Activated CD8-positive, alpha-beta memory T cell treated with anti-CD3 and anti-CD28 coated beads, Interleukin-2, amount 10 ng/mL, durations not matched to agents 7 days and 5 days (primary cell): ENCODE data around the gene NET1. TPM values are rescaled to one million over a fixed set of nuclear protein-coding genes. Genes with fewer than 3 reads are reported as not detected.
A peak's percentile ranks its signal among the peaks of the same experiment; 100 is the strongest.

Experiments used
- ATAC-seq: fragments of 150-1000 bp; cut with Tn5 transposase; one replicate; pipeline ENCODE4 v1.10.0; 2021; ENCODE audit warnings: moderate library complexity
- CTCF ChIA-PET: fragments of 350-600 bp; sonication (Branson Sonifier 250); formaldehyde crosslinking; loops from one replicate; lab custom pipeline; 2021; ENCODE audit warnings: antibody characterized with exemption; lab: Charles Lee
- DNase-seq: peaks from one replicate; pipeline ENCODE4 v3.0.0-alpha.2; 2020
- H3K27ac Mint-ChIP-seq: one replicate; pipeline ENCODE4 v1.8.0; 2021; ENCODE audit warnings: mild to moderate bottlenecking, mixed read lengths
- H3K27me3 Mint-ChIP-seq: one replicate; pipeline ENCODE4 v1.8.0; 2021; ENCODE audit warnings: mixed read lengths
- H3K36me3 Mint-ChIP-seq: one replicate; pipeline ENCODE4 v1.8.0; 2021; ENCODE audit warnings: mild to moderate bottlenecking, mixed read lengths
- H3K4me1 Mint-ChIP-seq: one replicate; pipeline ENCODE4 v1.8.0; 2021; ENCODE audit warnings: mixed read lengths
- H3K4me3 Mint-ChIP-seq: one replicate; pipeline ENCODE4 v1.8.0; 2021; ENCODE audit warnings: mild to moderate bottlenecking, moderate library complexity, mixed read lengths
- H3K9me3 Mint-ChIP-seq: one replicate; pipeline ENCODE4 v1.8.0; 2022; ENCODE audit warnings: low read depth, mixed read lengths
- total RNA-seq, 2 experiments: library from RNA; stranded (reverse); gene quantifications; one replicate each; pipeline ENCODE4 v1.2.3, GENCODE V29; 2021

NET1 gene
- total RNA-seq, 2 experiments from 2014 or later = 36.3 to 48.8 TPM

GRCh38 chr10:5449823-5450222, 37.5 kb downstream of the NET1 start:
- Mint-ChIP-seq H3K27ac (no peak overlapping the region), H3K9me3 (no peaks in the 10 kb centered on the region), H3K4me1 (peaks cover 41% of the 10 kb centered on the region), H3K36me3 (peaks cover 40% of the 10 kb centered on the region), H3K27me3 (no peaks in the 10 kb centered on the region), H3K4me3 (no peak overlapping the region)
- DNase-seq (no peak), ATAC-seq (no peak)
- CTCF ChIA-PET = no interaction called here

GRCh38 chr10:5450605-5451384, 38.4 kb downstream of the NET1 start:
- CTCF ChIA-PET = no interaction called here
- H3K9me3 Mint-ChIP-seq = no peaks in the 10 kb centered on the region
- peaks cover 34% of the 10 kb centered on the region for H3K4me1 Mint-ChIP-seq
- DNase-seq = no peak
- ATAC-seq = no peak
- no peaks in the 10 kb centered on the region for H3K27me3 Mint-ChIP-seq
- H3K27ac Mint-ChIP-seq = no peak overlapping the region
- H3K4me3 Mint-ChIP-seq = no peak overlapping the region
- peaks cover 41% of the 10 kb centered on the region for H3K36me3 Mint-ChIP-seq

- Mint-ChIP-seq H3K4me1 (peaks cover 12% of the 10 kb centered on the region), H3K9me3 (no peaks in the 10 kb centered on the region), H3K4me3 (no peak overlapping the region), H3K27me3 (no peaks in the 10 kb centered on the region), H3K27ac (no peak overlapping the region), H3K36me3 (peaks cover 55% of the 10 kb centered on the region)
- ATAC-seq (no peak), DNase-seq (no peak)
- CTCF ChIA-PET = interaction anchor here (1.0 to 3.5 kb wide), 5 partner anchors 11 to 169 kb away, joined by 3 to 16 read pairs (median 7); no protein-coding TSS in a partner anchor
Observed at GRCh38 chr10:5453749-5454489, 41.6 kb downstream of the NET1 start.

GRCh38 chr10:5456563-5456962, 44.2 kb downstream of the NET1 start:
- DNase-seq (no peak), ATAC-seq (no peak)
- peaks cover 50% of the 10 kb centered on the region for H3K36me3 Mint-ChIP-seq
- CTCF ChIA-PET = interaction anchor here (0.7 to 3.5 kb wide), 5 partner anchors 14 to 607 kb away, joined by 3 to 16 read pairs (median 3); no protein-coding TSS in a partner anchor
- peaks cover 3% of the 10 kb centered on the region for H3K4me1 Mint-ChIP-seq
- no peak overlapping the region for H3K27ac Mint-ChIP-seq
- no peaks in the 10 kb centered on the region for H3K9me3 Mint-ChIP-seq
- H3K27me3 Mint-ChIP-seq = no peaks in the 10 kb centered on the region
- no peak overlapping the region for H3K4me3 Mint-ChIP-seq

GRCh38 chr10:5457741-5458140, 45.4 kb downstream of the NET1 start:
- ATAC-seq (no peak), DNase-seq (no peak)
- CTCF ChIA-PET = no interaction called here
- H3K4me1 Mint-ChIP-seq = peaks cover 3% of the 10 kb centered on the region
- H3K4me3 Mint-ChIP-seq = no peak overlapping the region
- no peak overlapping the region for H3K27ac Mint-ChIP-seq
- no peaks in the 10 kb centered on the region for H3K27me3 Mint-ChIP-seq
- no peaks in the 10 kb centered on the region for H3K9me3 Mint-ChIP-seq
- H3K36me3 Mint-ChIP-seq = peaks cover 43% of the 10 kb centered on the region

GRCh38 chr10:5458425-5458824, 46.1 kb downstream of the NET1 start:
- H3K27me3 Mint-ChIP-seq = no peaks in the 10 kb centered on the region
- H3K27ac Mint-ChIP-seq = no peak overlapping the region
- H3K36me3 Mint-ChIP-seq = peaks cover 37% of the 10 kb centered on the region
- ATAC-seq (no peak), DNase-seq (no peak)
- no peaks in the 10 kb centered on the region for H3K9me3 Mint-ChIP-seq
- CTCF ChIA-PET = no interaction called here
- H3K4me3 Mint-ChIP-seq = no peak overlapping the region
- peaks cover 3% of the 10 kb centered on the region for H3K4me1 Mint-ChIP-seq

GRCh38 chr10:5458949-5459747, 46.8 kb downstream of the NET1 start:
- Mint-ChIP-seq H3K4me1 (peaks cover 3% of the 10 kb centered on the region), H3K4me3 (no peak overlapping the region), H3K27me3 (no peaks in the 10 kb centered on the region), H3K27ac (no peak overlapping the region), H3K36me3 (peaks cover 29% of the 10 kb centered on the region), H3K9me3 (no peaks in the 10 kb centered on the region)
- DNase-seq (no peak), ATAC-seq (no peak)
- CTCF ChIA-PET = no interaction called here

- no peaks in the 10 kb centered on the region for H3K27me3 Mint-ChIP-seq
- peaks cover 20% of the 10 kb centered on the region for H3K36me3 Mint-ChIP-seq
- H3K4me3 Mint-ChIP-seq = no peak overlapping the region
- CTCF ChIA-PET = interaction anchor here (2.1 kb wide), 1 partner anchor 162 kb away, joined by 6 read pairs; no protein-coding TSS in a partner anchor
- DNase-seq (no peak), ATAC-seq (no peak)
- peaks cover 3% of the 10 kb centered on the region for H3K4me1 Mint-ChIP-seq
- H3K27ac Mint-ChIP-seq = no peak overlapping the region
- no peaks in the 10 kb centered on the region for H3K9me3 Mint-ChIP-seq
Observed at GRCh38 chr10:5460468-5461202, 48.3 kb downstream of the NET1 start.

GRCh38 chr10:5461203-5461588, 48.8 kb downstream of the NET1 start:
- CTCF ChIA-PET = interaction anchor here (2.1 kb wide), 1 partner anchor 162 kb away, joined by 6 read pairs; no protein-coding TSS in a partner anchor
- DNase-seq (no peak), ATAC-seq (no peak)
- Mint-ChIP-seq H3K9me3 (no peaks in the 10 kb centered on the region), H3K27me3 (no peaks in the 10 kb centered on the region), H3K4me1 (peaks cover 3% of the 10 kb centered on the region), H3K4me3 (no peak overlapping the region), H3K36me3 (peaks cover 16% of the 10 kb centered on the region), H3K27ac (no peak overlapping the region)

GRCh38 chr10:5461914-5462840, 49.8 kb downstream of the NET1 start:
- CTCF ChIA-PET = interaction anchor here (0.9 to 2.1 kb wide), 2 partner anchors 161 to 647 kb away, joined by 3 to 6 read pairs; no protein-coding TSS in a partner anchor
- H3K4me1 Mint-ChIP-seq = peaks cover 3% of the 10 kb centered on the region
- DNase-seq (no peak), ATAC-seq (no peak)
- H3K4me3 Mint-ChIP-seq = no peak overlapping the region
- no peaks in the 10 kb centered on the region for H3K9me3 Mint-ChIP-seq
- H3K27me3 Mint-ChIP-seq = no peaks in the 10 kb centered on the region
- H3K36me3 Mint-ChIP-seq = peaks cover 11% of the 10 kb centered on the region
- H3K27ac Mint-ChIP-seq = peak overlapping the region; percentile 16

GRCh38 chr10:5462841-5463293, 50.5 kb downstream of the NET1 start:
- no peak overlapping the region for H3K4me3 Mint-ChIP-seq
- CTCF ChIA-PET = interaction anchor here (0.9 kb wide), 1 partner anchor 648 kb away, joined by 3 read pairs; no protein-coding TSS in a partner anchor
- peaks cover under 1% of the 10 kb centered on the region for H3K9me3 Mint-ChIP-seq
- H3K27ac Mint-ChIP-seq = no peak overlapping the region
- no peak for ATAC-seq
- H3K4me1 Mint-ChIP-seq = peaks cover 1% of the 10 kb centered on the region
- H3K27me3 Mint-ChIP-seq = no peaks in the 10 kb centered on the region
- DNase-seq = no peak
- H3K36me3 Mint-ChIP-seq = peaks cover 8% of the 10 kb centered on the region
